Sigmoid colon (tissue), 7 donors: ENCODE measurements around the gene ADAMTS2. TPM values are rescaled to one million over a fixed set of nuclear protein-coding genes. Genes with fewer than 3 reads are reported as not detected.

Experiments
- DNase-seq: peaks from one replicate; pipeline ENCODE4 v3.0.0-alpha.2; 2019
- H3K27ac ChIP-seq, 4 donors: fragments of 200-600 bp; sonication (generic); one replicate each; pipeline ENCODE4 v1.5.1; 2016 to 2019; ENCODE audit warnings: mild to moderate bottlenecking in 1 of 4
- H3K27me3 ChIP-seq, 3 donors: fragments of 200-600 bp; sonication (generic); one replicate each; pipeline ENCODE4 v1.5.1; 2019; ENCODE audit warnings: mild to moderate bottlenecking in 1 of 3
- H3K36me3 ChIP-seq, 4 donors: fragments of 200-600 bp; sonication (generic); one replicate each; pipeline ENCODE4 v1.5.1; 2016 to 2019
- H3K4me1 ChIP-seq, 4 donors: fragments of 200-600 bp; sonication (generic); one replicate each; pipeline ENCODE4 v1.5.1; 2017 to 2019
- H3K4me3 ChIP-seq, 4 donors: fragments of 200-600 bp; sonication (generic); one replicate each; pipeline ENCODE4 v1.5.1; 2017 to 2019; ENCODE audit warnings: mild to moderate bottlenecking in 2 of 4, moderate library complexity in 1 of 4
- H3K9me3 ChIP-seq, 4 donors: fragments of 200-600 bp in 3 of 4; sonication (generic) in 3 of 4; one replicate each; pipeline versions ENCODE4 v1.5.1 to v1.6.1; 2013 to 2019
- CTCF ChIP-seq, 4 experiments: fragments of 450-650 bp in 3 of 4; fragments of 200-600 bp in 1 of 4; IDR thresholded peaks; one replicate each; pipeline ENCODE4 v1.5.1; 2016 to 2019; ENCODE audit warnings: antibody characterized with exemption in 4 of 4, mild to moderate bottlenecking in 3 of 4, moderate library complexity in 2 of 4
- EP300 ChIP-seq, 4 donors: sonication (generic); formaldehyde crosslinking; IDR thresholded peaks; one replicate each; pipeline ENCODE4 v1.6.1; 2017; ENCODE audit warnings: antibody characterized with exemption in 4 of 4
- POLR2A ChIP-seq, 2 donors: fragments of 450-650 bp; IDR thresholded peaks; one replicate each; pipeline ENCODE4 v1.6.1; 2016; ENCODE audit warnings: antibody characterized with exemption in 2 of 2, mild to moderate bottlenecking in 2 of 2, moderate library complexity in 2 of 2
- POLR2AphosphoS5 ChIP-seq, 4 donors: sonication (generic); formaldehyde crosslinking; IDR thresholded peaks; one replicate each; pipeline ENCODE4 v1.6.1; 2017; ENCODE audit warnings: antibody characterized with exemption in 4 of 4
- WGBS, 2 donors: extraction: QIAGEN DNeasy Blood & Tissue Kit; methylation state at CpG; one replicate each; pipeline ENCODE4 v1.1.7; 2013; 5-methylcytosine and 5-hydroxymethylcytosine counted together
- intact Hi-C: fragments of 100-400 bp; cut with DNase I; formaldehyde crosslinking; loops from one replicate; pipeline ENCODE4 v1.15.1; 2023
- polyA plus RNA-seq, 3 donors: library from polyadenylated mRNA; stranded (reverse); fragments of 200-250 nt; gene quantifications; one replicate each; pipeline ENCODE4 v1.2.3, GENCODE V29; 2013
- total RNA-seq, 4 donors: library from RNA; depleted of rRNA; stranded (reverse); fragments of >200 nt; gene quantifications; one replicate each; pipeline ENCODE4 v1.1.0, GENCODE V29; 2016
- donor health status: healthy with polysubstance abuse.
- donor health status: Bipolar disorder and iron deficiency.
- donor health status: healthy.

The ADAMTS2 gene
- total and polyA plus RNA-seq, 7 donors, result 0.69 to 33.2 (median 9.2) TPM

DNA sequence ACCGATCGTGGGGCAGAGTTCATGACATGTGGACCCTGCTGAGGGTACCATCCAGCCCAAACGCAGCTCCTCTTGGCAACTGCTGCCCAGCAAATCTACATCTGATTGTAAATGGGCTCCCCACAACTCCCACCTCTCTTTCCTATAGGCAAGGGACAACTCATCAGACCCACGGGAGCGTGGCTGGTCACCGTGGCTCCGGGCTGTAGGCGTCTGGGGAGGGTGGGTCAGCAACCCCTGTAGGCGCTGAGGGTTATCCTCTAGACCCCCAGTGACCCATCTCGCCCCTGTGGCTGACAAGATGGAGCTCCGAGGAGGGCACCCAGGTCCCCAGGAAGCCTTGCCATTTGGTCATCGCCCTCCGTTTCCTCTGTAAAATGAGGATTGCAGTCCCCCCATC is 162.7 kb downstream of the ADAMTS2 start:
- Histone ChIP-seq H3K27me3 (no peaks in the 10 kb centered on the region), H3K9me3 (peaks cover 0 to 3% (median 0%) of the 10 kb centered on the region in 4 donors), H3K27ac (no peak overlapping the region), H3K36me3 (no peaks in the 10 kb centered on the region), H3K4me1 (no peaks in the 10 kb centered on the region), H3K4me3 (no peak overlapping the region)
- DNase-seq, result no peak
- TF ChIP-seq CTCF (IDR thresholded peaks at IDR 0.05) (no peak), EP300 (IDR thresholded peaks at IDR 0.05) (no peak), POLR2AphosphoS5 (IDR thresholded peaks at IDR 0.05) (no peak), POLR2A (IDR thresholded peaks at IDR 0.05) (no peak)
- intact Hi-C loops, result no loop called here
- 88 to 91% methylated on average over 13 of the region's 13 CpGs for WGBS, 2 donors

DNA sequence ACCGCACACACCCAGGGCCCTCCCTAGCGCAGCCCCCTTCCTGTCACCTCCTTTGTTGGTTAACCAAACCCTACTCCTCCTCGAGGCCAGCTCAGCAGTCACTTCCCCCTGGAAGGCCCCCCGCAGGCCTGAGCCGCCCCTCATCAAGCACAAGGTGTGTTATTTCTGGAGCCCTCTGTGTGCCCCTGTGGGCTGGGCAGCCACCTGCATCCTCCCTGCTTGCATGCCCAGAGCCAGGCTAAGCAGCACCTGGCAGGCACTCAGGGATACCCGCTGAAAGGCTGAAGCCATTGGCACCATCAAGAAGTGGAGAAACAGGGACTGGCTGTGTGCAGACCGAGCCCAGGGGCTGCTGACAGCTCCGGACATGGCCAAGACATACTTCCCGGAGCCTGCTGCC is 163.3 kb downstream of the ADAMTS2 start:
- 49 to 64% methylated on average over 9 of the region's 9 CpGs for WGBS, 2 donors
- peaks cover 0 to 3% (median 0%) of the 10 kb centered on the region in 4 donors for H3K9me3 ChIP-seq

GRCh38 chr5:179180921-179181645 is 164.2 kb downstream of the ADAMTS2 start:
- no peaks in the 10 kb centered on the region for H3K4me1 ChIP-seq
- no peaks in the 10 kb centered on the region for H3K36me3 ChIP-seq
- 84 to 92% methylated on average over 16 of the region's 16 CpGs for WGBS, 2 donors
- no peak overlapping the region for H3K4me3 ChIP-seq
- DNase-seq, result peak; percentile 24
- TF ChIP-seq POLR2AphosphoS5 (IDR thresholded peaks at IDR 0.05) (no peak), EP300 (IDR thresholded peaks at IDR 0.05) (no peak), CTCF (IDR thresholded peaks at IDR 0.05) (no peak), POLR2A (IDR thresholded peaks at IDR 0.05) (no peak)
- peaks cover 0 to 3% (median 0%) of the 10 kb centered on the region in 4 donors for H3K9me3 ChIP-seq
- no peak overlapping the region for H3K27ac ChIP-seq
- no peaks in the 10 kb centered on the region for H3K27me3 ChIP-seq
- intact Hi-C loops, result no loop called here

More for the DNA sequence above, 163.3 kb downstream of the ADAMTS2 start:
- intact Hi-C loops, result no loop called here
- DNase-seq, result no peak
- Histone ChIP-seq H3K27me3 (no peaks in the 10 kb centered on the region), H3K27ac (no peak overlapping the region), H3K36me3 (no peaks in the 10 kb centered on the region), H3K4me1 (no peaks in the 10 kb centered on the region), H3K4me3 (no peak overlapping the region)
- TF ChIP-seq CTCF (IDR thresholded peaks at IDR 0.05) (no peak), POLR2A (IDR thresholded peaks at IDR 0.05) (no peak), POLR2AphosphoS5 (IDR thresholded peaks at IDR 0.05) (no peak)

DNA sequence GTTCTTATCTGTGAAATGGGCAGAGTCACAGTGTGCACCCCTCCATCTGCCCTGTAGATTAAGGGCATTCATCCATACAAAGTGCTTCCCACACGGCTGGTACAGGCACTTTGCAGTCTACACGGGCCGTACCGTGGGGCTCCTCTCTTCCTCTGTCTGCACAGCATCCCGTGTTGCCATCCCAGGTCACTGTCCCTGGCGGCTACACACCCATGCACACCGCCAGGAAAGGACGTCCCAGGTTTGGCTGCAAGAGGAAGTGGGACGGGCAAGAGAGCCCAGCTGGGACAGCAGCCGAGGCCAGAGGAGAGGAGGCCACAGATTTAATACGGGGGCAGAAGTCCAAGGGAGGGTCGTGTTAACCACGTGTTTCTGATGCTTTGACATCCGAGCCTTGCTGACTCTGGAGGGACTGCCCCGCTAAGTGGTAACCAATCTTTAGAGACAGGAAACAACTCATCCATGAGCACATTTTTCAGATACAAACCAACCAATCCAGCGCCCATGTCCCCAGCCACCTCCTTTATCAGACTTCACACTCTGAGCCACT is 165.1 kb downstream of the ADAMTS2 start:
- intact Hi-C loops, result no loop called here

More for the DNA sequence above, 165.1 kb downstream of the ADAMTS2 start:
- Histone ChIP-seq H3K4me3 (no peak overlapping the region), H3K4me1 (no peaks in the 10 kb centered on the region), H3K36me3 (no peaks in the 10 kb centered on the region), H3K27me3 (no peaks in the 10 kb centered on the region), H3K27ac (no peak overlapping the region), H3K9me3 (peaks cover 0 to 3% (median 0%) of the 10 kb centered on the region in 4 donors)
- DNase-seq, result no peak
- TF ChIP-seq CTCF (IDR thresholded peaks at IDR 0.05) (no peak), EP300 (IDR thresholded peaks at IDR 0.05) (no peak)
- 73% methylated on average over 16 of the region's 16 CpGs for WGBS, 2 donors
